Stimulated activated CD4-positive, alpha-beta T cell treated with anti-CD3 and anti-CD28 coated beads, Interleukin-2, amount 100 ng/mL, for 24 hours (primary cell): ENCODE data around the gene NEU4.

Experiments used
- DNase-seq, 2 donors: peaks; one replicate each; pipeline ENCODE4 v3.0.0-alpha.2; 2020

NEU4 gene

GRCh38 chr2:241865957-241866789, 57.2 kb downstream of the NEU4 start:
- DNase-seq: no peak
